GM18526 (cell line): ENCODE results near the gene KPNA1.

Experiments
- POLR2A ChIP-seq: IDR thresholded peaks from 3 replicates; pipeline ENCODE4 v1.6.1; 2011; ENCODE audit not compliant: insufficient read length; ENCODE audit errors: extremely low read depth

KPNA1 gene

DNA sequence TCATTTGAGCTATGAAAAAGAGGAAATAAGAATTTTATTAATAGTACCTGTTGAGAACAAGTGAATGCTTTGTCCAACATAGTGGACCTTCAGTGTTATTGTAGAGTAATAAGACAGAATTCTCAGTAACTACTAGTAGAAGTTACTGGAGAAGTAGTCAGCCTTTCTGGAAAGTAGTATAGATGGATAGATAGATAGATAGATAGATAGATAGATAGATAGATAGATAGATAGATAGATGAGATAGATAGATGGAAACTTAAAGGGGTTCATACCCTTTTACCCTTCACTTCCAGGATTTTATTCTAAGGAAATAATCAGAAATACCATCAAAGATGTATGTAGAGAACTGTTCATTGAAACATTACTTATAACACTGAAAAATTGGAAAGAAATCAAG lies 125.5 kb downstream of the KPNA1 start:
- no peak for TF ChIP-seq POLR2A

DNA sequence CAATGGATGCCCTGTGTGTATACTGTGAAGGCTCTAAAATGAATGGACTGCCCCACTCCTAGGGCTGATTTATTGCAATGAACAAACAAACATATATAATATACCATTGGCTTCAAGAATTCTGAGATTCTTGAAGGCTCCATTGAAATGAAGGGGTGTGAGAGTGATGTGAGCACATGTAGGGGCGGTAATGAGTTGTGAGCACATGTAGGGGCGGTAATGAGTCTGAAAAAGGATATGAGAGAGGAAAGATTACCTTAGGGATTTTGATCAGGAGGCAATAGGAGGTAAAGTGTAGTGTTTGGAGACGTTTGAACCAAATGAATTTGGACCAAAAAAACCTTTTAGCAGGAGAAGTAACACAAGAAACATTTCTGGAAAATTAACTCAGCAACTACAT lies 127.0 kb downstream of the KPNA1 start:
- no peak for TF ChIP-seq POLR2A

DNA sequence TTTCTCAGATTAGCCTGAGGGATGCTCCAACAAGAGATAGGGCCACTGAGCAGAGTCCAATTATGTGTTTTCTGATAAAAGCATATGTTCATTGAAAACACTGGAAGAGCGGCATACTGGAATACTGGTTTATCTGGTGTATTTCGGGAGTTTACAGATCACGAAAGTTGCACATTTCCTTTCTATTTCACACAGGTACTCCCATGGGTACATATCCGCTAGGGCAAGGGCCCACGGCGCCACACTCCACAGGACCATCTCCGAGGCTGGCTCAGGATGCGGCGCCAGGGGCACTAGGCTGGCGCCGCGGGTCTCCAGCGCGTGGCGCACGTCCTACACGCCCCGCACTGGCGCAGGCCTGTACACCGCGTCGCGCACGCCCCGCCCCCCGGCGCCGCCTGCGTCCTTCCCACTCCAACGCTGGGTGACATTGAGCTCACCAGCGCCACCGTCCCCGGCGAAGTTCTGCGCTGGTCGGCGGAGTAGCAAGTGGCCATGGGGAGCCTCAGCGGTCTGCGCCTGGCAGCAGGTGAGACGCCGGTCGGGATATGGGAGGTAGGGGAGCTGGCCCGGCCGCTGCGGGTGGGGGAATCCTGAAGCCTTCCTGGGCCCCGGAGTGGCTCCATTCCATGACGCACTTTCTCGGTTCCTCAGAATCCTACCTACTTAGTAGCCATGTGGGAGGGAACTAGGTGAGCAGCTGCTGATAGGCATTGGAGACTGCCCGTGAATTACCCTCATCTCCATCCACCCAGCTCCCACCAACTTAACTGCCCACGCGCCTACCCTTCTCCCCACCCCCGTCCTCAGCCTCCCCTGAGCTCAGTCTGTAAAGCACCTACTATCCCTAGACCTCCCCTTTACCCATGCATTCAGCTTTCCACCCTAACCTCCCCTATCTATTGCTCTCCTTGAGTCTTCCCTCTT lies 130.7 kb downstream of the KPNA1 start, which contains the start of gene FAM162A:
Gene FAM162A (plus strand): TSS at position 412 of the 927 bp plus-strand sequence. CDS start 84 bp downstream, at position 496.
- peak; percentile 86 for TF ChIP-seq POLR2A

GRCh38 chr3:122382888-122383666 lies 131.7 kb downstream of the KPNA1 start, which contains the start of gene MIX23:
TSS of gene MIX23 (minus strand) at chr3:122383231. CDS start at chr3:122383224, 7 bp downstream.
- TF ChIP-seq POLR2A = peak; percentile 71

DNA sequence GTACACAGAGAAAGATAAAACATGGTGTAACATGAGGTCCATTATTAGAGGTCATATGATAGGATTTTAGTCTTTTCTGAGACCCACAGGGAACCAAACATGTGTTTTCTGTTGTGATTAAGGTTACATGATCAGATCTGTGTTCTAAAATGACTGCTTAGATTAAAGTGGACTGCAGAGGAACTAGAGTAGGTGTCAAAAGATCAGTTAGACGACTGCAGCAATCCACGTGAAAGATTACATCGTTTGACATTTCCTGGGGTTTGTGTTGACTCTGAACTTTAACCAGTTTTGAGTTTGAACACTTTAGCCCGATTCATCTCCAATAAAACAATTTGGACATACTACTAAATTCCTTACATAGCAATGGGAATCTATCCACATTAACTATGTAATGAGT lies 136.8 kb downstream of the KPNA1 start:
- no peak for TF ChIP-seq POLR2A

DNA sequence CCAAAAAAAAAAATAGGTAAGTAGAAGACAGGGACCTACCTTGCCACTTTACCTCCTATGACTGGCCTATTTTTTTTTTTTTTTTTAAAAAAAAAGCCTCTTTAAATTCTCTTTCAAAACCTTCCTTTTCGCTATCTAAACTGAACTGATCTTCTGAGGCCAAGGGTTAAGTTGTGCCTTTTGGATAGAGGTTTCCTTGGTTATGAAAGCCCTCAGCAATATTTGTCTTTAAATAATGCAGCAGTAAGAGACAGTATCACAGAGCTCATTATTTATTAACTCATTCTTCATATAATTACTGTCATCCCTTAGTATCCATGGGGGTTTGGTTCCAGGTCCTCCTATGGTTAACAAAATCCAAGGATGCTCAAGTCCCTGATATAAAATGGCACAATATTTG lies 140.7 kb downstream of the KPNA1 start:
- TF ChIP-seq POLR2A = no peak
